ENCODE results near the gene RFX3. TPM values are rescaled to one million over a fixed set of nuclear protein-coding genes. Genes with fewer than 3 reads are reported as not detected.

The RFX3 gene
- total RNA-seq, 1 experiment from 2014 or later = 7.4 TPM

DNA sequence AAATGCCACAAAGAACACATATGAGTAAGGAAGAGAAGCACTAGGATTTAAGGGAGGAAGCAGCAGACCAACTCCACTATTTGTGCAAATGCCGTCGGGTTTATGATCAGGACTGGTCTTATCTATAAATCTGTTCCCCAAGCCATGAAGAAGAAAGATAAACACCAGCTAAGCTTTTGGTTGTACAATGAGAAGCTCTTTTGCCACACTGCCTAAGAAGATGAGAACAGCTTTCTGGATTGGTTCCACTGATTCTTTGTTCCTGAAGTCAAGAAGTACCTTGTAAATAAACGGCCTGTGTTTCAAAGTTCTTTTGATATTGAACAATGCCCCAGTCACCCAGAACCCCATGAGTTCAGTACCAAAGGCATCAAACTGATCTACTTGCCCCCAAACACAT, 93.9 kb downstream of the RFX3 start:
- H3K36me3 ChIP-seq (ENCODE audit: insufficient read depth, low read length, poor library complexity, severe bottlenecking) = no peaks in the 10 kb centered on the region
- no peak overlapping the region for H3K4me3 ChIP-seq (ENCODE audit: low read depth, low read length, poor library complexity, severe bottlenecking)
- H3K27ac ChIP-seq (ENCODE audit: low read depth, low read length, poor library complexity, severe bottlenecking) = no peak overlapping the region
- intact Hi-C loops (cut with micrococcal nuclease; ENCODE audit: unreplicated experiment) = no loop called here
- no TSS peak for BruUV-seq (replicated peaks)
- no peaks in the 10 kb centered on the region for H3K27me3 ChIP-seq (replicated peaks; ENCODE audit: insufficient read depth, low read depth, low read length, poor library complexity)
- no peak for TF ChIP-seq EZH2 (IDR thresholded peaks at IDR 0.05; ENCODE audit: borderline replicate concordance, low read depth, low read length, poor library complexity, severe bottlenecking)
- TF ChIP-seq, protein P1, sequence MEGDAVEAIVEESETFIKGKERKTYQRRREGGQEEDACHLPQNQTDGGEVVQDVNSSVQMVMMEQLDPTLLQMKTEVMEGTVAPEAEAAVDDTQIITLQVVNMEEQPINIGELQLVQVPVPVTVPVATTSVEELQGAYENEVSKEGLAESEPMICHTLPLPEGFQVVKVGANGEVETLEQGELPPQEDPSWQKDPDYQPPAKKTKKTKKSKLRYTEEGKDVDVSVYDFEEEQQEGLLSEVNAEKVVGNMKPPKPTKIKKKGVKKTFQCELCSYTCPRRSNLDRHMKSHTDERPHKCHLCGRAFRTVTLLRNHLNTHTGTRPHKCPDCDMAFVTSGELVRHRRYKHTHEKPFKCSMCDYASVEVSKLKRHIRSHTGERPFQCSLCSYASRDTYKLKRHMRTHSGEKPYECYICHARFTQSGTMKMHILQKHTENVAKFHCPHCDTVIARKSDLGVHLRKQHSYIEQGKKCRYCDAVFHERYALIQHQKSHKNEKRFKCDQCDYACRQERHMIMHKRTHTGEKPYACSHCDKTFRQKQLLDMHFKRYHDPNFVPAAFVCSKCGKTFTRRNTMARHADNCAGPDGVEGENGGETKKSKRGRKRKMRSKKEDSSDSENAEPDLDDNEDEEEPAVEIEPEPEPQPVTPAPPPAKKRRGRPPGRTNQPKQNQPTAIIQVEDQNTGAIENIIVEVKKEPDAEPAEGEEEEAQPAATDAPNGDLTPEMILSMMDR (conservative IDR thresholded peaks at IDR 0.05; ENCODE audit: low read depth, low read length) = no peak
- H3K9me3 ChIP-seq (ENCODE audit: low read depth, low read length, poor library complexity, severe bottlenecking) = no peaks in the 10 kb centered on the region
- POLR2A ChIA-PET (ENCODE audit: low non-redundant PET) = no interaction called here
- no peak for DNase-seq (ENCODE audit: low spot score)
- CTCF ChIA-PET = no interaction called here
- peaks cover 4% of the 10 kb centered on the region for H3K4me1 ChIP-seq (ENCODE audit: insufficient read depth, low read length, poor library complexity, severe bottlenecking)

DNA sequence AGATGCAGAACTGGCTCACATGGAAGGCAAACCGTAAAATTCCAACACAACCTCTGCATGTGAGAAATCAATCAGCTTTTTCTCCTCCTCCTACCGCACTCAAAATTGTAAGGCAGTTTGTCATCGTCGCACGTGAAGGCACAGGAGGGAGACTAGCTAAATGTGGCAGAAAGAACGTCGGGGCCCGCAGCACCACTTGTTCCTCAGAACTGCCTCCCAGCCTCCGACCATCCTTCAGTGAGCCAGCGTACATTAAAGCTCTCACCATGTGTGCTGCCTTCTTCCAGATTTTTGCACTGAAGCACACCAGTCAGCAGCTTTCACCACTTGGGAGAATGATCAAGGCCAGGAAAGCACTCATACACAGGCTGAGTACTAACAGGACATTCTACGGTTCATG, 105.9 kb downstream of the RFX3 start:
- no peak for DNase-seq (ENCODE audit: low spot score)
- H3K4me3 ChIP-seq (ENCODE audit: low read depth, low read length, poor library complexity, severe bottlenecking) = no peak overlapping the region
- H3K4me1 ChIP-seq (ENCODE audit: insufficient read depth, low read length, poor library complexity, severe bottlenecking) = no peaks in the 10 kb centered on the region
- H3K27me3 ChIP-seq (replicated peaks; ENCODE audit: insufficient read depth, low read depth, low read length, poor library complexity) = no peaks in the 10 kb centered on the region
- TF ChIP-seq, protein P1 (conservative IDR thresholded peaks at IDR 0.05; ENCODE audit: low read depth, low read length) = no peak
- TF ChIP-seq EZH2 (IDR thresholded peaks at IDR 0.05; ENCODE audit: borderline replicate concordance, low read depth, low read length, poor library complexity, severe bottlenecking) = no peak
- intact Hi-C loops (cut with micrococcal nuclease; ENCODE audit: unreplicated experiment) = no loop called here
- CTCF ChIA-PET = no interaction called here
- H3K9me3 ChIP-seq (ENCODE audit: low read depth, low read length, poor library complexity, severe bottlenecking) = no peaks in the 10 kb centered on the region
- no peaks in the 10 kb centered on the region for H3K36me3 ChIP-seq (ENCODE audit: insufficient read depth, low read length, poor library complexity, severe bottlenecking)
- POLR2A ChIA-PET (ENCODE audit: low non-redundant PET) = no interaction called here
- BruUV-seq (replicated peaks) = no TSS peak
- no peak overlapping the region for H3K27ac ChIP-seq (ENCODE audit: low read depth, low read length, poor library complexity, severe bottlenecking)

DNA sequence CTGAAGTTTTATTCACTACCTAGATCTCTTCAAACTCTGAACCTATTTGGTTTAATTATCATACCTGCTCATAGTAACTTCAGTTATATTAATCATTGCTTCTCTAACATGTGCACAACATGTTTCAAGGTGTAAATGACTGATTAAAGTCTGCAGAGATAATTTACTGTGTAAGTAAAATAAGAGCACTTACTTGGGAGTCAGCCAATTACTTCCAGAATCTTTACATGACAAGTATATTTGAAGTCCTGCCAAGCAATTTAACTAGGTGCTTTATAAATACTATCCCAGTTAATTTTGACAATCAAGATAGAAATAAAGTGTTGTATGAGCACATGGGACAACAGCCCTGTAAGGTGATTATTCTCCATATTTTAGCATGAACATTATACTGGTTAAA, 109.9 kb downstream of the RFX3 start:
- Histone ChIP-seq H3K36me3 (ENCODE audit: insufficient read depth, low read length, poor library complexity, severe bottlenecking) (no peaks in the 10 kb centered on the region), H3K9me3 (ENCODE audit: low read depth, low read length, poor library complexity, severe bottlenecking) (no peaks in the 10 kb centered on the region), H3K4me3 (ENCODE audit: low read depth, low read length, poor library complexity, severe bottlenecking) (no peak overlapping the region), H3K27me3 (replicated peaks; ENCODE audit: insufficient read depth, low read depth, low read length, poor library complexity) (no peaks in the 10 kb centered on the region), H3K27ac (ENCODE audit: low read depth, low read length, poor library complexity, severe bottlenecking) (no peak overlapping the region), H3K4me1 (ENCODE audit: insufficient read depth, low read length, poor library complexity, severe bottlenecking) (no peaks in the 10 kb centered on the region)
- ChIA-PET CTCF (no interaction called here), POLR2A (ENCODE audit: low non-redundant PET) (no interaction called here)
- TF ChIP-seq, protein P1 (conservative IDR thresholded peaks at IDR 0.05; ENCODE audit: low read depth, low read length) = no peak
- TF ChIP-seq EZH2 (IDR thresholded peaks at IDR 0.05; ENCODE audit: borderline replicate concordance, low read depth, low read length, poor library complexity, severe bottlenecking) = no peak
- BruUV-seq (replicated peaks) = no TSS peak
- DNase-seq (ENCODE audit: low spot score) = no peak
- intact Hi-C loops (cut with micrococcal nuclease; ENCODE audit: unreplicated experiment) = no loop called here
